Activated effector memory CD4-positive, alpha-beta T cell treated with anti-CD3 and anti-CD28 coated beads, Interleukin-2, amount 50 U/mL, for 16 hours (primary cell): ENCODE data around the gene PGRMC2.

Source experiments
- DNase-seq: peaks from one replicate; pipeline ENCODE4 v3.0.0-alpha.2; 2020

PGRMC2 gene, protein sequence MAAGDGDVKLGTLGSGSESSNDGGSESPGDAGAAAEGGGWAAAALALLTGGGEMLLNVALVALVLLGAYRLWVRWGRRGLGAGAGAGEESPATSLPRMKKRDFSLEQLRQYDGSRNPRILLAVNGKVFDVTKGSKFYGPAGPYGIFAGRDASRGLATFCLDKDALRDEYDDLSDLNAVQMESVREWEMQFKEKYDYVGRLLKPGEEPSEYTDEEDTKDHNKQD

GRCh38 chr4:128287141-128287870 lies at the start of gene PGRMC2:
TSS of gene PGRMC2 (minus strand) at chr4:128287813. CDS start at chr4:128287790, 23 bp downstream.
- DNase-seq, result no peak

GRCh38 chr4:128335541-128335940 lies 47.9 kb upstream of the PGRMC2 start:
- DNase-seq, result no peak

DNA sequence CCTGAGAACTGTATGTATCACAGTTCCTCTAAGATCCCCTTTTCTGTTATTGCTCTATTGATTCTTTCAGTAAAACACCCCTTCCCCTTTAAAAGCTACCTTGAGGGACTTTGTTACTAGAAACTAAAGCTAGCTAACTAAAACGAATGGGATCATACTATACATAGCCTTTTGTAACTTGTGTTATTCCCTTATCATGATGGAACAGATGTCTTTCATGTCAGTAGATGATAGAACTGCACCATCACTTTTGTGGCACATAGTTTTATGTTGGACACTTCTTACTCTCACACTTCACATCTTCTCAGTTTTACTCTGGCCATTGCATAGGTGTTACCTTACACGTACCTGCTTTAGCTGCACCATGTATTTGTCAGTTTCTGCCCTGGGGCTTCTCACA lies 46.6 kb upstream of the PGRMC2 start:
- DNase-seq, result no peak

DNA sequence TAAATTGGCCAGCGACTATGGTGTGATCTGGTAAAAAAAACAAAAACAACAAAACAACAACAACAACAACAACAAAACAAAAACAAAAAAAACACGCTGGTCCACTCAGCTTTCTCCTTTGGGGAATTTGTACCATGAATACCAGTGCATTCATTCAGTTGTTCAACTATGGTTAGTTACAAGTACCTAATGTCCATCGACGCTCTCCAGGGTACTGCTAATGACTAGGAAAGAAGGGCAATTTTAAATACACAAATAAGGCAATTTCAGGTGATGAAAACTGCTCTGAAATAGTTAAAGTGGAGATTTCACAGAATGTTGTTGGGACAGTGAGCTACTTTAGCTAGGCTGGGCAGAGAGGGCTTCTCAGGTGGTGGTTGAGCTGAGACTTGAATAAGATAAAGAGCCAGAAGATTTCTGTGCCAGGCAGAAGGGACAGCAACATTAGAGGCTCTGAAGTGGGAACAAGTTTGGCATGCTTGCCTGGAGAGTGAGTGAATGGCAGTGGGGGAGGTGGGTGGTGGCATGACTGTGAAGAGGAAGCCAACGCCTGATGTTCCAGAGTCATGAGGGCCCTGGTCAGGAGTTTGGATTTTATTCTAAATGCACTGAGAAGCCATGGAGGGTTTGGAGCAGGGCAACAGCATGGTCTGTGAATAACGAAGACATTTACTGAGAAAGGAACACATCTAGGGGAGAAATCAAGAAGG lies 45.9 kb upstream of the PGRMC2 start:
- no peak for DNase-seq

DNA sequence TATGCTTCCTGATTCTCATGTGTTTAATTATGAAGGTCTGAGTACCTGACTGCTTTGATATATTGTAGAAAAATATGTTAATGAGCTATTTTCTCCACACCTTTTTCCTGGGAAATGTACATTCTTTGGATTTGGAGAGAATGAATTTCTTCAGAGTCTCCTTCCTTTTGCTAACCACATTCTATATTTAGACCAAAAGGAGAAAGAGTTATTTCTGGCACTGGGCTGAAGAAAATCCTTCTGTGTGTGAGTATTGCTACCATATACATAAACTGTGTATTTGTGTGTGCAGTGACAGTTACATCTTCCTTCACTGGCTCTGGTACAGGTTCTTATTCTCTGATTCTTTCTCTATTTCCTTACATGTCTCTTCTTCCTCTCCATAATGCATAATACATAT lies 44.5 kb upstream of the PGRMC2 start:
- DNase-seq, result no peak

- no peak for DNase-seq
These were observed 42.0 kb upstream of the PGRMC2 start for GRCh38 chr4:128329638-128330037.

DNA sequence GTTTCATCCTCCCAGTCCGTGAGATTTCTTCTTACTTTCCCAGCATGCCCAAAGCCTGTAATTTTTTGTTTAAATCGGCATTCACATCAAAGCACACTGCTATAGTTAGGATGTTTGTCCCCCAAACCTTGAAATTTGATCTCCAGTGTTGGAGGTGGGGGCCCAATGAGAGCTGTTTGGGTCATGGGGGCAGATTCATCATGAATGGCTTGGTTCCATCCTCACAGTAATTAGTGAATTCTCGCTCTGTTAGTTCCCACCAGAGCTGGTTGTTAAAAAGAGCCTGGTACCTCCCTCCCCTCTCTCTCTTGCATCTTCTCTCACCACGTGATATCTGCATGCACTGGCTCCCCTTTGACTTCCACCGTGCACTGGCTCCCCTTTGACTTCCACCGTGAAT lies 40.5 kb upstream of the PGRMC2 start:
- DNase-seq, result no peak

- no peak for DNase-seq
These were observed 35.8 kb upstream of the PGRMC2 start for GRCh38 chr4:128323401-128323800.

GRCh38 chr4:128322986-128323385 lies 35.4 kb upstream of the PGRMC2 start:
- DNase-seq, result no peak

DNA sequence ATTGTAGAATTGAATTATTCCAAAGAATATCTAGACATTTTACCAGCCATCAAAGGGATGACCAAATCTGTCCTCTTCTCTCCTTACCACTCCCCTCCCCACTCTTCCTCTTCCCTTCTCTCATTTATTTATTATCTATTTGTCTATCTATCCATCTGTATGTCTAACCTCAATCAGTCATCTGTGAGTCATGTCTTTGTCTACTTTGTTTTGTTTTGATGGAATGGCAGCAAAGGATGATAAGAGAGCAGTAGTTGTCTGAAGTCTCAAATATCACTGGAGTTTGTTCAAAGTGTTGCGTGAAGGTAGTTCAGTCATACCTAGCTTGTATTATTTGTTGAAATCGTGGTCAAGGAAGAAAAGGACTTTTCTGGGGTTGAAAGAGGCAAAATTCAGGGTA lies 34.7 kb upstream of the PGRMC2 start:
- no peak for DNase-seq

DNA sequence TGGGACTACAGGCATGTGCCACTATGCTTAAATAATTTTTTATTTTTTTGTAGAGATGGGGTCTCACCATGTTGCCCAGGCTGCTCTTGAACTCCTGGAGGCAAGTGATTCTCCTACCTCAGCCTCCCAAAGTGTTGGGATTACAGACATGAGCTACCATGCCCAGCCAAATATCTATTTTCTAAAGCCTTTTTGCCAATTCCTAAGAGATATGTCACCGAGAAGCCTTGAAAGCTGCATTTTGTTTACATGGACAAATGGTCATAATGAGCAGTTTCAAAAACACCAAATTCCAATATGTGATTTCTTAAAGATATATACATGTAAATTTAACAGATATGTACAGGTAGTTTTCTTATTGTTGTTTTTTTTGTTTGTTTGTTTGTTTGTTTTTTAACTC lies 33.0 kb upstream of the PGRMC2 start:
- DNase-seq, result no peak

GRCh38 chr4:128315756-128316520 lies 28.3 kb upstream of the PGRMC2 start:
- no peak for DNase-seq

DNA sequence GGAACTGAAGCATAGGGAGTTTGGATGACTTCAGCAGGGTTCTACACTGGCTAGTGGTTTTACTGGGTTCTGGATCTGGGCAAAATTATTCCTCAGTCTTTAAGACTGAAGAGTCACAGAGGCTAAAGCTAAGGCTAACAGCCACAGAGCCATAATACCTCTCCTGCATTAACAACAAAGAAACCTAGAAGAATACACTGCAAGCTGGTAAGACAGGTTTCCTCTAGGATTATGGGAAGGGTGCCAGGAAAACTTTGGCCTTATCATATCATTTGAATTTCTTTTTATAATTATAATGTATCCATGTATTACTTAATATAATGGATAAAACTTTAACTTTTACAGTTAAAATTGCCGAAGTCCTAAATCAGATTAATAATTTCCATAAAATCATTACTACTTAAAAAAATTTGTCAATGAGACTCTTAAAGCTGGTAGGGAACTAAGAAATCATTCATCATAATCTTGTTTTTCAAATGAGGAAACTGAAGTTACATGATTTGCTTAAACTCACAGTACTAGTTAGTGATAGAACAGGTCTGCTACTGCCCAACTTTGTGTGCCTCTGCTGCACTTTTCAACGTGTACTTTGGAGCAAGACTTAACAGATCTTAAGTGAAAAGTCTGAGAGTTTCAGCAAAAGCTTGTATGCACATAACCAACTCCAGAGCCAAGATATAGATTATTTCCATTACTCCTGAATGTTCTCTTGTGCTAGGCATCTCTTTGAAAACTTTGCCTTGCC lies 24.2 kb upstream of the PGRMC2 start:
- DNase-seq, result no peak

GRCh38 chr4:128310266-128310697 lies 22.7 kb upstream of the PGRMC2 start:
- no peak for DNase-seq

DNA sequence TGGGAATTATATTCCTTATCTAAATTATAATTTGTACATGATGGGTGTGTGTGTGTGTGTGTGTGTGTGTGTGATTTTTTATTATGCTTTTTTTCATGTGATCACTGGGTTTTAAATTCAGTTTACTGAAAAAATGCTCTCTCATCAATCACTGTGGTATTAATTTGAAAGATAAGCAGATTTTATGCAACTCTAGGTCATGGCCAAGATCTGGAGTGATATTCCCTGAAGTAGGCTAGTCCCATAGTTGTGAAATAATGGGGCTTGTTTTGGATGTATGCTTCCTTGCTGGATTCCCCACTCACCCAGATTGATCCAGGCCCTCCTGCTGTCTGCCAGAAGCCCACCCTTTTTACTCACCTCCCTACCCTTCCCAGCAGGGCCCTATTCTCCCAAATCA lies 22.0 kb upstream of the PGRMC2 start:
- DNase-seq, result no peak

DNA sequence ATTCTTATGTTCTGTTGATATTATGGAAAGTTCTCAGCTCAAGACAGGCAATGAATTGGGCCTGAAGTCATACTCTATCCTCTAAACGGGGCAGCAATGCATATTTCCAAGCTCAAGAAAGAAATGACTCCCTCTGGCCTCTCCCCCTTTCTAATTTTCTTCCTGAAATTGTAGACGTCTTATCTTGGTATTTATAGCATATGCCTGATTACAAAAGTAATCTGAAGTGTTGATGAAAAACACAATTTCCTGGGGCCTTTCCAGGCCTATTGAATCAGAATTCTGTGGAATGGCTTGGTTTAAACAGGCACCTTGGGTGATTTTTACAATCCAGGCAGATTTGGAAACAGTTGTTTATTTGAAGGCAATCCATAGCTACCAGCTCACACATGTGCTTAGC lies 21.4 kb upstream of the PGRMC2 start:
- DNase-seq, result no peak

DNA sequence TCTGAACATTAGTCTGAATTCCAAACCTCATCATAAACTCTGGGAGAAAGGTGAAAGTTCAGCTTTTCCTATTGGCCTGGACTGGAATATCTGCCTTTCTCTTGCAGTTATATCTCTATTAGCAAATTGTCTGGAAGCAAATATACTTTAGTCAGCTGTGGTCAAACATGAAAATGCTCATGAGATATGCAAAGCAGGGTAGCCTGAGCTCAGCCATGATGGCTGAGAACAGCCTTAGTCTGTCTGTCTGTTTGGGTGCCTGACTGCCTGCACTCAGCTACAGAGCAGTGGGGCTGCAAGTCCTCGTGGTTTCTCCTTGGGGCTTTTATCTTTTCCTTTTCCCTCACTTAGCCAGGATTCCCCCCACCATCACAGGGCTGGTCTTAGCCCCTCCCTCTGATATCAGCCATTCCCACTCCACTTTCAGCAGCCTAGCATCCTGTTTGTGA lies 19.5 kb upstream of the PGRMC2 start:
- DNase-seq, result no peak

- no peak for DNase-seq
These were observed 18.3 kb upstream of the PGRMC2 start for GRCh38 chr4:128305942-128306341.

DNA sequence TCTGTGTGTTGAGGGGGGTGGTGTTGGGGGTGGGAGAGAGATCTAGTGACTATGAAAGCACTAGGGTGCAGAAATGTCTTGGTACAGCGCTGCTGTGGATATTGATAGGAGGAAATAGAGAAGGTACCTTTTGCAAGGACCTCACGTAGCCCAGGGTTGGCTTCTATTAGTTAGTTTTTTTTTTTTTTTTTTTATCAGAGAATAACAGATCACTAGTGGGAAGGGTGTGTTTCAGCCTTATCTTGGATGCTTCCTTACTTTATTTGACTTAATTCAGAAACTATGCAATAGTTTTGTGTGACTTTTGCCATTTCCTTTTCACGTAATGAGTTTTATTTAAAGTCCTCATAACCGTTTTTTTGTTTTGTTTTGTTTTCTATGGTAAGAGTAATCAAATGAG lies 16.4 kb upstream of the PGRMC2 start:
- no peak for DNase-seq

GRCh38 chr4:128303405-128303785 lies 15.8 kb upstream of the PGRMC2 start:
- DNase-seq, result no peak

DNA sequence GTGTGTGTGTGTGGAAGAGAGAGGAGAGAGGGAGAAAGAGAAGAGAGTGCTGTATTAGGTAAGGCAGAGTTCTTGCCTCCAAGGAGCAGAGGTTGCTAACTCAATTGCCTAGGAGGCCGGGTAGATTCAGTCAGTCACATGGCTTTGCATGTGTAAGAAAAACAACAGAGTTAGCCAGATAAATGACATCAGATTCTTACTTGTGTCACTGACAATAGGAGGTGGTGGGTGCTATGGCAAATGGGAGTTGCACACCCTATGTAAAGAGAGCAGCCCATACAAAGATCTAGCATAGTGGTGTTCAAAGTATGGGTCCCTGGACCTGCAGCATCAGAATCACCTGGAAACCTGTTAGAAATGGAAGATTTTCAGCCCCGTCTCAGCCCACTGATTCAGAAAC lies 14.4 kb upstream of the PGRMC2 start:
- no peak for DNase-seq

DNA sequence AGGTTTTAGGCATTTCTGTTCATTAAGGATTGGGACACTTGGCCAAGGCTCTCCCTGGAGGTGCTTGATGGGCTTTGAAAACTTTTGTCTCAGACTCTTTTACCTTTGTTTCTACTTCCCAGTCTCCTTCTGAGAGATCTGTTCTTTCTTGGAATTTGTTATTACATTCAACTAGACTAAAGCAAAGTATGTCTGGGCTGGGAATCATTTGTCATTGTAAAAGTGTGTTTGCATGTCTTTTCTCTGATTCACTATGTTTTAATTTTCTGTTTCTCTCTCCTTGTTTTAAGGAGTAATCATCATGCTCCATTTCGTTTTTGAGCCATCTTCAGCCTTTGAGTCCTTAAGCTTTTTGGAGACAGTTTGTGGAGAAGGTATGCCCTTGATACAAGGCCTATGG lies 12.2 kb upstream of the PGRMC2 start:
- DNase-seq, result no peak

DNA sequence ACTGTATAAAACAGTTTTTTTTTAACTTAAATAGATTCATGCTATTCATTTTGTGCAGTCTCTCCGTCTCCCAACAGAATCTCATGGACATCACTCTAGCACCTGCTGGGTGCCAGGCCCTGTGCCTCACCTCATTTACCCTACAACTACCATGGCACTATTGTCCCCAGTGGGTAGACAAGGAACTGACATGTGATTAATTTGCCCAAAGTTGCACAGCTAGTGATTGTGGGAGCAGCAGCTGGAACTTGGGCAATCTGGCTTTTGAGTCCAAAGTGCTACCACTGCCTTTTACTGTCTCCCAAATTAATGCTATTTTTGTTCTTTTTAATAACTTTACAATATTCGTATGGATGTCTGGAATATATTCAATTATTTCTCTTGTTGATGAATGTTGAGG lies 11.2 kb upstream of the PGRMC2 start:
- no peak for DNase-seq
